ENCODE results near the gene LRRC7.
"Not testable (repeated sequence)": the region's sequence is repeated elsewhere in the genome, so short reads cannot be mapped to it uniquely, and the experiment has no call there.

The LRRC7 gene

DNA sequence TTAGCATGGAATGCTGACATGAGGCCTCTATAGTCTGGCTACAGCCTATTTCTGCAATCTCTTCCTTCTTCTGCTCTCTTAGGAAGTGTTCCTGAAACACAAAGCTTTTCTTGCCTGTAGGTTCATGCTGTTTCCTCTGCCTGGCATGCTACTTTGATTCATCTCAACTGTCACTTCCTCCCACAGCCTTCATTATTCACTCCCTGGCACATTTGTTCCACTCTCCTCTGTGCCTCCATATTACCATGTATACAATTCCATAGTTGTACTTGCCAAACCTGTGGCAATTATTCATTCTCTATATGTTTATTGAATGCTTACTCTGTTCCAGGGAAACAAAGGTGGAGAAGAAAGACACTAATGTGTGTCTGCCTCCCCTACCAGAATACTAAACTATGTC is 210.2 kb downstream of the LRRC7 start:
- no peak for DNase-seq

DNA sequence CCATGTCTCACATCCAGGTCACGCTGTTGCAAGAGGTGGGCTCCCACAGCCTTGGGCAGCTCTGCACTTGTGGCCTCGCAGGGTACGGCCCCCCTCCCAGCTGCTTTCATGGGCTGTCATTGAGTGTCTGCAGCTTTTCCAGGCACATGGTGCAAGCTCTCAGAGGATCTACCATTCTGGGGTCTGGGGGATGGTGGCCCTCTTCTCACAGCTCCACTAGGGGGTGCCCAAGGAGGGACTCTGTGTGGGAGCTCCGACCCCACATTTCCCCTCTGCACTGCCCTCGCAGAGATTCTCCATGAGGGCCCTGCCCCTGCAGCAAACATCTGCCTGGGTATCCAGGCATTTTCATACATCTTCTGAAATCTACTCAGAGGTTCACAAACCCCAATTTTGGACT is 219.4 kb downstream of the LRRC7 start:
- no peak for DNase-seq

- DNase-seq = no peak
These were observed 223.6 kb downstream of the LRRC7 start for GRCh38 chr1:69791311-69791710.

DNA sequence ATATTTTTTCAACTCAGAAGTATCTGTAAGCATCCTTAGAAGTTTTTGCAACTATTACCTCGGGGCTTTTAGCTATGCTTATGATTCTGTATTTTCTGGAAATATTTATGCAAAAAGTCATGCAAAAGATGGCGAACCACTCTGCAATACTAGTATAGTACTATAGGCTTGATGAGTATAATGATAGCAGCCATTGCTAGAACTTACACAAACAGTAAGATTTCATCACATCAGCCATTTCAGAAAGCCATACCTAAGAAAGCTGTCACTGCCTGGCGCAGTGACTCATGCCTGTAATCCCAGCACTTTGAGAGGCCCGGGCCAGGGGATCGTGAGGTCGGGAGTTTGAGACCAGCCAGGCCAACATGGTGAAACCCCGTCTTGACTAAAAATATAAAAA is 227.1 kb downstream of the LRRC7 start:
- no peak for DNase-seq

DNA sequence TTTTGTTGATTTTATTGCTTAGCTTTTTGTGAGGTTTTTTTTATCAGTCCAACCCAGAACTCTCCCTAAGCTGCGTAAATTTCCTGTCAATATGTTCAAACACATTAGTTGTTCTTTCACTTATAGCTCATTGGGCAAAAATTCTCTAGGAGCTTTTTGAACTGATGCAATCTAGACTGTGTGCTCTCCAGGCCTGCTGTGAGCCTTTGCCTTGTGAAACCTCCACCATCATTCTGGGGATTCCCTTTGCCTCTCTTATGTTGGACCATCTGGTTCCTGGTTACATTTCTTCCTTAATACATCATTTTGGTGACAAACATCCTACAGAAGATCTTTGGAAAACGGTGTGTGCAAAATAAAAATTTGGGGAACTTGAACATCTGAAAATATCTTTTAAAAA is 247.2 kb downstream of the LRRC7 start:
- no peak for DNase-seq

- no peak for DNase-seq
These were observed 257.2 kb downstream of the LRRC7 start for GRCh38 chr1:69824932-69825331.

- no peak for DNase-seq
These were observed 260.0 kb downstream of the LRRC7 start for GRCh38 chr1:69827732-69828131.

- no peak for DNase-seq
These were observed 265.8 kb downstream of the LRRC7 start for GRCh38 chr1:69833536-69833935.

GRCh38 chr1:69834336-69834735 is 266.6 kb downstream of the LRRC7 start:
- no peak for DNase-seq

- DNase-seq = no peak
These were observed 268.2 kb downstream of the LRRC7 start for GRCh38 chr1:69835955-69836354.

DNA sequence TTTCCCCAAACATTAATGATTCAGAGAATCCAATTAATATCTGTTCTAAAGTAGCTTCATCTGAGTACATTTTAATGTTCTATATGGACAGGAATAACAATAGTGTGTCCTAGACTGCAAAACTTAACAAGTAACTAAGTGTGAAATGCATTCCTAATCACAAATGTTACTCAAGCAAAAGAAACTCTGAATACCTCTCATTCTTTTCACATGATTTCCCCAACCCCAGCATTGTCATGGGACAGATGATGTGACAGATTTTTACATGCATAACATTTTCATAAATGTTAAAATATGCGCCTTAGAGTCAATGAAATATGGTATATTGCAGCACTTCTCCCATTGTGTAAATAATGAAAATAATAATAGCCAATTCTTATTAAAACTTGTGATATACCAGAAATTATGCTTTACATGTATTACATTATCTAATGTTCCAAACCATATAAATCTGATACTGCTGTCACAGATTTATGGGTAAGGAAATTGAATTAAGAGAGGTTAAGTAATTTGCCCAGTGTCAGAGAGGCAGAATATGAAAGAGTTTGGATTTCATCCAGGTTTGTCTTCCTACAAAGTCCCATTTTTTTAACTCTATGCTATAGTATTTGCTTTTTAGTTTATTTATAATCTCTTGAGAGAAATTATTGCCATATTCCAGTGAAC is 269.4 kb downstream of the LRRC7 start:
- DNase-seq = no peak

GRCh38 chr1:69842326-69842725 is 274.6 kb downstream of the LRRC7 start:
- DNase-seq = no peak

DNA sequence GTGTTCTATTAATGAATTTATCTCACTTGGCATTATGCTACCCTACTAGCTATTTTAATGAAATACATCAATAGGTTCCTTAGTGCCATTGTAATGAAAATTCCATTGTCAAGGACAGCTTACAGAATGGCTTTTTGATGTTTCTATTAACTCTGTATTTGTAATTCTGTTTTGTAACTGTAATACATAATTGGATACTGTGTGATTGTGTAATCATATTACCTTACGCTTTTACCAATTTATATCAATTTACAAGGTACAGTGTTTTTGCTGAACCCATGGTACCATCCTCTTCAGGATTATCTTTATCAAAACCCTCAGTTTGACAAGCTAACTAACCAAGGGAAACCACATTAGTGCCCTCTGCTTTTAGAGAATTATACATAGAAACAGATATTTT is 277.9 kb downstream of the LRRC7 start:
- DNase-seq = no peak

GRCh38 chr1:69846267-69846666 is 278.5 kb downstream of the LRRC7 start:
- DNase-seq = peak; percentile 7

DNA sequence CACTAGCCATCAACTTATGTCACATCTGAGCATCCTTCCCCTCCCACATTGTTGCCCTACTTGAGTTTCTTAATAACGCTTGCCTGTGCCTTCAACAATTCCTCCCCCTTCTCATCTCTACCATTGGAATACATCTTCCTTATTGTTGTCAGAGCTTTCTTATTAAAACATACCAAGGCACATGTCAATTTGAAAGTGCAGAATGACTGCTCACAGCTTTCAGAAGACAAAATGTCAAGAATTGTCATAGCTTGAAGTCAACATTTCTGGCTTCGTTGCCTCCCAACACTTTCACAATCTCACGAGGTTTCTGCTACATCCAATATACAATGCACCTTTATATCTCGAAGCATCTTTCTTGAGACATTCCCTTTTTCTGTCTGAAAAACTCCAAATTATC is 279.9 kb downstream of the LRRC7 start:
- DNase-seq = no peak

DNA sequence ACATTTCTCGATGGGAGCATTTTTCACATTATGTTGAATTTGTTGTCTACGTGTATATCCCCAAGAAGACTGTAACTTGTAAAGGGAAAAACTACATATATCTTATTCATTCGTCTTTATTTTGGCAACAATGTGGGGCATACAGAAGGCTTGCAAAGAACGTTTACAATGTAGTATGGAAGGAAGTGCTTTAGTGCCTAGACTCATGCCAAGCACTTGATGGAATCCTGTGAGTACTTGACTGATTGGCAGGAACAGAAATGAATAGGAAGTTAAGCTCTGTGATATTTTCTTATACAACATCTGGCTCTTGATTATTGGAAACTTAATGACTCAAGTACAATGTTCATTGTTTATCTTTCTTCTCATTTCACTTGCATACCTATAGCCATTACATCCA is 284.4 kb downstream of the LRRC7 start:
- DNase-seq = no peak

DNA sequence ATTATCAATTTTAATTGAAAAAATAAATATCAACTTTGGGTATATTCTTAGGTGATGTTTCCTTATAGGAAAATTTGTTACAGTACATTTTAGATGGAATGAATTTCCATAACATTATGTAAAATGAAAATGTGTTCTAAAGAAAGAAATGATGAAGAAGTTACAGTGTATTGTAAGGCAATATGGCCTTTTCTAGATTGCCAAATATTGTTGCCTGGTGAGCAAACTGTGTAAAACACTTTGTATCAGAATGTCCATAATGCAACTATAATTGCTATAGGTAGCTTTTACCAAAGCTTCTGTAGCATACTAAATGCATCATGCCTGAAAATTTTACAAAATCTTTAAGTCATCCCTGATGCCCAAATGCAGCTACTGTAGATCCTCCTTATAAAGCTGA is 285.0 kb downstream of the LRRC7 start:
- DNase-seq = no peak

DNA sequence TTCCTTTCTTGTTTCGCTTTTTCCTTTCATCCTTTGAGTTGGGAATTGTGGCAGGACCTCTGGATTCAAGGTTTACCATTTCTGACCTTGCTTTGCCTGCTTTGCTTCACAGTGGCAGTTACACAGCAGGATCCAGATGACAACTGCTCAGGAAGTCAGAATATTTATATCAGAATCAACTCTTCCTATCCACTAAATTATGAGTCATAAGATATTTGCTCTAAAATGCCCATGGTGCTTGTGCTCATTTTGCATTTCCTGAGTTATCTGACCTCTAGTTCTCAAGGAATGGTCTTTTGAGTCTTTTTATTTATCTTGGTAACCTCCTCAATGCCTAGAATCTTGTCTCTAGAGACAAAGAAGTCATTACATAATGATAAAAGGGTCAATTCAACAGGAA is 290.8 kb downstream of the LRRC7 start:
- DNase-seq = no peak

DNA sequence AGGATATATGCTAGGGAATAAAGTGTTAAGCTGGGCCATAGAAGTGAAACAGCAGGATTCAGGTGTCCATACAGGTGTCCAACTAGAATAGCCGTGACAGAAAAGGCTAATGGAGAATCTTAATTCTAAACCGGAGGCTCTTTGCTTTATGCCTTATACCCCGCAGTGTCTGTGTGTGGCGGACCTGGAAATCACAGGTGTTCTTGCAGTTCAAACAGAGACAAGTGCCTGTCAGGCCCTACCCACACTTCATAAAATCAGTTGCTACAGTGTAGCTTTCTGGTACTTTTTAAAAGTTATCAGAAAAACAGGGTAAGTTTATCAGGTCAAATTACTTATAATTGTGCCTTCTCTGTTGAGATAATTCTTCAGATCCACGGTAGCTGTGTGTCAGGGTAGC is 293.9 kb downstream of the LRRC7 start:
- no peak for DNase-seq

GRCh38 chr1:69862906-69863305 is 295.2 kb downstream of the LRRC7 start:
- no peak for DNase-seq

DNA sequence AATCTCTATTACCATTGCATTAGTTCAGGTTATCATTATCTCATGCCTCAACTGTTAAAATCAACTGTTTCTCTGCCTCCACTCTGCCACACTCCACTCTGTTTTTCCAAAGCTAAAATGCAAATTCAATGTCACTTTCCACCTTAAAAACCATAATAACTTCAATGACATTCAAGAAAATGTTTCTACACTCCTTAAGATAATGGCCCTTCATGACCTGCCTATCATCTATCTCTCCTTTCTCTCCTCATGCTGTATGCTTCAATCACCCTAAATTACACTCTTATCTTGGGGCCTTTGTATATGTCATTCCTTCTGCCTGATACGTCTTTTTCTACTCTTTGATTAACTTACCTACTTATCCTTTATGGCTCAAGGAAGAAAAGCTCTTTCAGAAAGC is 296.0 kb downstream of the LRRC7 start:
- DNase-seq = no peak

- DNase-seq = no peak
These were observed 303.7 kb downstream of the LRRC7 start for GRCh38 chr1:69871412-69871811.

- DNase-seq = no peak
These were observed 310.6 kb downstream of the LRRC7 start for GRCh38 chr1:69878338-69878737.

- not testable (repeated sequence) for DNase-seq
These were observed 320.3 kb downstream of the LRRC7 start for GRCh38 chr1:69888016-69888415.

DNA sequence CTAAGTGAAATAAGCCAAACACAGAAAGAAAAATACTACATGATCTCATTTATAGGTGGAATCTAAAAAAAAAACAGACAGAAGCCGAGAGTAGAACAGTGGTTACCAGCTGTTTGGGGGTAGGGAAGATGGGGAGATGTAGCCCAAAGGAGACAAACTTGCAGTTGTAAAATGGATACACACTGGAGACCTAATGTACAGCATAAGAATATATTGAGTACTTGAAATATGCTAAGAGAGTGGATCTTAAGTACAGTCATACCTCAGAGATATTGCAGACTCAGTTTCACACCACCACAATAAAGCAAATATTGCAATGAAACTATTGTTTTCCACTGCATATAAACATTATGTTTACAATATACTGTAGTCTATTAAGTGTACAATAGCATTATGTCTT is 320.9 kb downstream of the LRRC7 start:
- DNase-seq = no peak

All from NCI-H2029 (cell line).